Activated T-cell treated with anti-CD3 and anti-CD28 coated beads for 48 hours (primary cell): ENCODE results near the gene SFXN3.
A peak's percentile ranks its signal among the peaks of the same experiment; 100 is the strongest.

Source experiments
- DNase-seq: peaks from one replicate; pipeline ENCODE4 v3.0.0-alpha.2; 2020; ENCODE audit warnings: low read depth

SFXN3 gene

GRCh38 chr10:101000127-101000914, 30.7 kb upstream of the SFXN3 start:
- no peak for DNase-seq

GRCh38 chr10:101000915-101001658, 29.9 kb upstream of the SFXN3 start:
- DNase-seq, result no peak

- no peak for DNase-seq
These were observed 29.4 kb upstream of the SFXN3 start for GRCh38 chr10:101001659-101002035.

- DNase-seq, result no peak
These were observed 28.6 kb upstream of the SFXN3 start for GRCh38 chr10:101002456-101002855.

- DNase-seq, result no peak
These were observed 27.3 kb upstream of the SFXN3 start for GRCh38 chr10:101003639-101004206.

GRCh38 chr10:101005361-101005760, 25.7 kb upstream of the SFXN3 start:
- no peak for DNase-seq

- no peak for DNase-seq
These were observed 25.0 kb upstream of the SFXN3 start for GRCh38 chr10:101005869-101006567.

- DNase-seq, result no peak
These were observed 24.4 kb upstream of the SFXN3 start for GRCh38 chr10:101006593-101007098.

- no peak for DNase-seq
These were observed 23.8 kb upstream of the SFXN3 start for GRCh38 chr10:101007099-101007711.

- no peak for DNase-seq
These were observed 22.9 kb upstream of the SFXN3 start for GRCh38 chr10:101007915-101008822.

- DNase-seq, result no peak
These were observed 22.1 kb upstream of the SFXN3 start for GRCh38 chr10:101008823-101009423.

- DNase-seq, result no peak
These were observed 20.7 kb upstream of the SFXN3 start for GRCh38 chr10:101010329-101010728.

- no peak for DNase-seq
These were observed 19.3 kb upstream of the SFXN3 start for GRCh38 chr10:101011517-101012423.

- peak; percentile 69 for DNase-seq
These were observed 18.3 kb upstream of the SFXN3 start for GRCh38 chr10:101012525-101013364.

GRCh38 chr10:101013365-101013825, 17.6 kb upstream of the SFXN3 start:
- DNase-seq, result no peak

- DNase-seq, result peak; percentile 69
These were observed 16.7 kb upstream of the SFXN3 start for GRCh38 chr10:101014230-101014884.

GRCh38 chr10:101014966-101015581, 16.0 kb upstream of the SFXN3 start:
- DNase-seq, result no peak
